Transverse colon (tissue), 4 donors: Measurements from ENCODE around the gene GPR158. TPM values are rescaled to one million over a fixed set of nuclear protein-coding genes. Genes with fewer than 3 reads are reported as not detected.

Experiments used
- DNase-seq: peaks from one replicate; pipeline ENCODE4 v3.0.0-alpha.2; 2019
- H3K27ac ChIP-seq, 4 donors: fragments of 200-600 bp; sonication (generic); 2 replicates each; pipeline ENCODE4 v1.5.1; 2016 to 2018; ENCODE audit warnings: inconsistent platforms in 4 of 4
- H3K27me3 ChIP-seq: fragments of 200-600 bp; sonication (generic); 2 replicates; pipeline ENCODE4 v1.5.1; 2017; ENCODE audit warnings: inconsistent platforms
- H3K36me3 ChIP-seq, 4 donors: fragments of 200-600 bp; sonication (generic); 2 replicates each; pipeline ENCODE4 v1.5.1; 2017 to 2019; ENCODE audit warnings: inconsistent platforms in 4 of 4
- H3K4me1 ChIP-seq, 4 donors: fragments of 200-600 bp; sonication (generic); 2 replicates each; pipeline ENCODE4 v1.5.1; 2017 to 2020; ENCODE audit warnings: inconsistent platforms in 4 of 4
- H3K4me3 ChIP-seq, 4 donors: fragments of 200-600 bp; sonication (generic); 1 replicate in 1 of 4; 2 replicates in 3 of 4; pipeline versions ENCODE4 v1.5.1 to v1.6.1; 2017 to 2019; ENCODE audit warnings: inconsistent platforms in 4 of 4
- H3K9me3 ChIP-seq, 2 donors: fragments of 200-600 bp; sonication (generic); 2 replicates each; pipeline ENCODE4 v1.5.1; 2017 to 2019; ENCODE audit warnings: inconsistent platforms in 2 of 2
- EP300 ChIP-seq: sonication (generic); formaldehyde crosslinking; IDR thresholded peaks from one replicate; pipeline ENCODE4 v1.6.1; 2017; ENCODE audit warnings: antibody characterized with exemption, low read depth
- POLR2A ChIP-seq: fragments of 450-650 bp; IDR thresholded peaks from one replicate; pipeline ENCODE4 v1.6.1; 2016; ENCODE audit warnings: antibody characterized with exemption, mild to moderate bottlenecking, moderate library complexity
- POLR2AphosphoS5 ChIP-seq, 3 donors: sonication (generic); formaldehyde crosslinking; IDR thresholded peaks; one replicate each; pipeline ENCODE4 v1.6.1; 2016; ENCODE audit warnings: antibody characterized with exemption in 3 of 3
- WGBS, 2 donors: methylation state at CpG; one replicate each; pipeline ENCODE4 v1.1.5; 2018; ENCODE audit warnings: low coverage in 1 of 2; 5-methylcytosine and 5-hydroxymethylcytosine counted together
- in situ Hi-C, 4 donors: fragments of 200-750 bp; cut with MboI; loops; one replicate each; pipeline versions ENCODE4 v1.15.0 to v1.15.1; 2017; ENCODE audit warnings: low sequenced_read_pairs in 3 of 4, low pct_ligation_motif_present in 1 of 4, low pct_unique_long_range_greater_than_20kb in 1 of 4
- intact Hi-C: fragments of 100-400 bp; cut with DNase I; formaldehyde crosslinking; loops from one replicate; pipeline ENCODE4 v1.15.1; 2023; ENCODE audit warnings: low total_unique reads
- total RNA-seq, 4 donors: library from RNA; depleted of rRNA; stranded (reverse); fragments of >200 nt; gene quantifications; one replicate each; pipeline ENCODE4 v1.1.0, GENCODE V29; 2016
- TF ChIP-seq, protein P1 (sequence below), 5 experiments: fragments of 200-600 bp in 3 of 5; fragments of 450-650 bp in 2 of 5; sonication (generic) in 3 of 5; IDR thresholded peaks; 1 replicate in 2 of 5; 2 replicates in 3 of 5; pipeline ENCODE4 v1.5.1; 2016 to 2017; ENCODE audit warnings: antibody characterized with exemption in 5 of 5, inconsistent platforms in 3 of 5, mild to moderate bottlenecking in 2 of 5, moderate library complexity in 1 of 5

GPR158 gene
- total RNA-seq, 4 donors from 2014 or later: 0.16 to 0.27 TPM; not detected in 2

GRCh38 chr10:25182636-25183035, 7.8 kb downstream of the GPR158 start:
- Histone ChIP-seq H3K36me3 (no peaks in the 10 kb centered on the region), H3K9me3 (no peaks in the 10 kb centered on the region), H3K4me3 (no peak overlapping the region), H3K27ac (no peak overlapping the region), H3K4me1 (no peaks in the 10 kb centered on the region), H3K27me3 (peaks cover 16% of the 10 kb centered on the region)
- TF ChIP-seq, protein P1, sequence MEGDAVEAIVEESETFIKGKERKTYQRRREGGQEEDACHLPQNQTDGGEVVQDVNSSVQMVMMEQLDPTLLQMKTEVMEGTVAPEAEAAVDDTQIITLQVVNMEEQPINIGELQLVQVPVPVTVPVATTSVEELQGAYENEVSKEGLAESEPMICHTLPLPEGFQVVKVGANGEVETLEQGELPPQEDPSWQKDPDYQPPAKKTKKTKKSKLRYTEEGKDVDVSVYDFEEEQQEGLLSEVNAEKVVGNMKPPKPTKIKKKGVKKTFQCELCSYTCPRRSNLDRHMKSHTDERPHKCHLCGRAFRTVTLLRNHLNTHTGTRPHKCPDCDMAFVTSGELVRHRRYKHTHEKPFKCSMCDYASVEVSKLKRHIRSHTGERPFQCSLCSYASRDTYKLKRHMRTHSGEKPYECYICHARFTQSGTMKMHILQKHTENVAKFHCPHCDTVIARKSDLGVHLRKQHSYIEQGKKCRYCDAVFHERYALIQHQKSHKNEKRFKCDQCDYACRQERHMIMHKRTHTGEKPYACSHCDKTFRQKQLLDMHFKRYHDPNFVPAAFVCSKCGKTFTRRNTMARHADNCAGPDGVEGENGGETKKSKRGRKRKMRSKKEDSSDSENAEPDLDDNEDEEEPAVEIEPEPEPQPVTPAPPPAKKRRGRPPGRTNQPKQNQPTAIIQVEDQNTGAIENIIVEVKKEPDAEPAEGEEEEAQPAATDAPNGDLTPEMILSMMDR (IDR thresholded peaks at IDR 0.05): no peak
- TF ChIP-seq POLR2AphosphoS5 (IDR thresholded peaks at IDR 0.05): no peak
- TF ChIP-seq EP300: no peak
- TF ChIP-seq POLR2A: no peak
- in situ Hi-C loops: no loop called here
- WGBS, 2 donors: 72 to 77% methylated on average over 2 to 3 of the region's 3 CpGs
- DNase-seq: no peak
- intact Hi-C loops: no loop called here

DNA sequence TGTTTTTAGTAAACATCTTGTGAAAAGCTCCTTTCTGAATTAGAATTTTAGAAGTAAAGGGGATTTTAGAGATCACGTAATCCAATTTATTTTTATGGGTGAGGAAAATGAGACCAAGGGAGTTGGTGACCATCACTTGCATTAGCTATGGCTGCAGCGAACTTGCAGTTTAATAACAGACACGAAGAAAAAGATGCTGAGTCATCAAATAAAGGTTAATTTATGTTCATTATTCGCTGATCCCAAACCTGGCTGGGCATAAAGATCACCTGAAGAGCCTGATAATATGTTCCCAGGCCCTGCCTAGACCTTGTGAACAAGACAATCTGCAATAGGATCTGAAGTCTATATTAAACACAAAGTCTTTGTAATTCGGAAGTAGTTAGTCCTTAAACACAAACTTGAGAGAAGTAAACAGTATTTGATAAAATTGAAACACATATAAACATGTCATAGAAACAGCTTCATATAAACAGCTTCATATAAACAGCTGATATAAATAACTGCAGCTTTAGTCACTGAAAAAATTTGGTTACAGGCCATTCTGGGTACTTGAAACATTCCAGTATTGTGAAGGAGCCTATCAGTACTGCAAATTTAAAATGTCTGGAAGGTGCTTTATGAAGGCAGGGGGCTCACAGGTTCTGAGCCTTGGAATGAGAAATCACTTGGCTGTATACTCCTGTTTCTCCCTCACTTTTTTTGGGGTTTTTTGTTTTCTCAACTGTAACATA, 16.5 kb downstream of the GPR158 start:
- intact Hi-C loops (no loop called here), in situ Hi-C loops (no loop called here)
- Histone ChIP-seq H3K4me1 (no peaks in the 10 kb centered on the region), H3K27me3 (no peaks in the 10 kb centered on the region), H3K4me3 (no peak overlapping the region), H3K36me3 (no peaks in the 10 kb centered on the region), H3K27ac (no peak overlapping the region), H3K9me3 (no peaks in the 10 kb centered on the region)
- no peak for TF ChIP-seq EP300
- TF ChIP-seq, protein P1 (IDR thresholded peaks at IDR 0.05): no peak
- TF ChIP-seq POLR2A: no peak
- no peak for TF ChIP-seq POLR2AphosphoS5 (IDR thresholded peaks at IDR 0.05)
- DNase-seq: no peak
- 64 to 78% methylated on average over 5 of the region's 5 CpGs for WGBS, 2 donors

DNA sequence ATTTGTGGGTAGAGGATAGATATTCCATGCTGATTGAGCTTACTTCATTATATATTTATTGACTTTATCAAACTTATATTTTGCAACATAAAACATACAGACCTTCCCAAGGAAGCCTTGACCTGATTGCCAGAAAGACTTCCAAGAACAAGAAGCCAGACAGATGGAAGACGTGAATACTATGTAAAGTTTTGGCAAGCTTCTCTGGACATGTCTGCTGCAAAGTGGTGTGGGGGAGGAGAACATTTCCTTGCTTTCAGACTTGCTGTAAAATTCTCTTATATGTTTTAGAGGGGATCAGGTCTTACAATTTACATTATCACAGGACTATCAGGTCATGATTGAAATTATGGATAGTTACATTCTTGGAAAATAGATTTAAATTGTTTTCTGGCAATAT, 23.4 kb downstream of the GPR158 start:
- no peaks in the 10 kb centered on the region for H3K4me1 ChIP-seq
- H3K27me3 ChIP-seq: no peaks in the 10 kb centered on the region
- H3K27ac ChIP-seq: no peak overlapping the region
- in situ Hi-C loops: no loop called here
- H3K4me3 ChIP-seq: no peak overlapping the region
- 45 to 50% methylated on average over 1 of the region's 1 CpG for WGBS, 2 donors
- TF ChIP-seq, protein P1 (IDR thresholded peaks at IDR 0.05): no peak
- TF ChIP-seq POLR2A (no peak), EP300 (no peak), POLR2AphosphoS5 (IDR thresholded peaks at IDR 0.05) (no peak)
- intact Hi-C loops: no loop called here
- no peak for DNase-seq
- H3K36me3 ChIP-seq: no peaks in the 10 kb centered on the region
- H3K9me3 ChIP-seq: no peaks in the 10 kb centered on the region

DNA sequence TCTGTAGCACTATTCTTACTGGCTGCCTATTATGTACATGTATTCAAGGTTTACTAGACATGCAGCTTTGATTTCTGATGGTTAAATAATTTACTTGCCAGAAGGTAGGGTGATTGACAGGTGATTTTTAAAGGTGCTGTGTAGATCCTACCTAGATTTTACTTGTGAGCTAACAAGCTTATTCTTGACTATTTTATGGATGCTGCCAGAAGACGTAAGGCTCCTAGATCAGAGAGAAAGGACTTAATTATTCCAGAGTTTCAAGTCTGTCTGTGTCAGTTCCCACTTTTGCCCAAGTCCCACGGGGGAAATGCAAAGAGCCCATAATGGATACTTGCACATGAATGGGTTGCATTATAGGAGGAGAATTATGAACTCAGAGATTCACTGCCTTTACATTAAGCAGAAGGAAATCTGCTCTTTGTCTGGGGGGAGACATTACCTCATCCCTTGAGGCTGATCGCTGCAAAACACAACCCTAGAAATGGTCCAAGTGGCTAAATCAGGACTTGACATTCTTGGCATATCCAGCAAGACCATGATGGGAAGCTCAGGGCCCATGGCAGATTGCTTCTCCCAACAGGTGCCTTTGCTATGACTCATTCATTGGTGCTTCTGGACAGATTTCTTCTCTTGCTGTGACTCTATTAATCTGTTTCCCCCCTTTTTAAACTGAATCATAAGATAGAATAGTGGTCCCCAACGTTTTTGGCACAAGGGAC, 32.1 kb downstream of the GPR158 start:
- intact Hi-C loops: no loop called here
- TF ChIP-seq, protein P1 (IDR thresholded peaks at IDR 0.05): no peak
- TF ChIP-seq POLR2AphosphoS5 (IDR thresholded peaks at IDR 0.05): no peak
- TF ChIP-seq EP300: no peak
- TF ChIP-seq POLR2A: no peak
- Histone ChIP-seq H3K4me1 (peaks cover 0 to 5% (median 0%) of the 10 kb centered on the region in 4 donors), H3K4me3 (no peak overlapping the region), H3K27ac (no peak overlapping the region), H3K36me3 (no peaks in the 10 kb centered on the region), H3K9me3 (no peaks in the 10 kb centered on the region), H3K27me3 (no peaks in the 10 kb centered on the region)
- WGBS, 2 donors: 61 to 70% methylated on average over 2 to 4 of the region's 4 CpGs
- no peak for DNase-seq
- in situ Hi-C loops: no loop called here
